RPMI8226 (cell line): ENCODE results near the gene TRAPPC3L.
A peak's percentile ranks its signal among the peaks of the same experiment; 100 is the strongest.

Source experiments
- DNase-seq: peaks from one replicate; pipeline ENCODE4 v3.0.0-alpha.2; 2015

Gene TRAPPC3L

DNA sequence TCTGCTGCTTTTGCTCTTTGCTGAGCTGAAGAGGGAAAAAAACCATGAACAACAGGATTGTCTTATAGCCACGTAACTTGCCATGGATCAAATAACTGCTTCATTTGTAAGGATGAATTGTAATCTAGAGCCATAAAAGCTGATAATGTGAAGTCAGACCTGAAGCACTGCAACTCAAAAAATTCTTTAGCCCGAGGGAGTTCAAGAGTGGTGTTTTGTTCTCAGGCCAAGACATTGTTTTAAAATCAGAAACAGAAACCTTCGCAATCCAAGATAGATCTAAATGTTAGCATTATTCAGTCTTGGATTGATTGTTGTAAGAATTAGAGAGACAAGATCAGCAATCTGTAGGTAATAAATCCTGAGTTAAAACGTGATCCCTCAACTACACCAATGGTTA, at the start of gene TRAPPC3L:
Gene TRAPPC3L (minus strand): TSS at position 34 of the 400 bp plus-strand sequence. CDS start 170 bp downstream, outside the sequence.
- DNase-seq = no peak

DNA sequence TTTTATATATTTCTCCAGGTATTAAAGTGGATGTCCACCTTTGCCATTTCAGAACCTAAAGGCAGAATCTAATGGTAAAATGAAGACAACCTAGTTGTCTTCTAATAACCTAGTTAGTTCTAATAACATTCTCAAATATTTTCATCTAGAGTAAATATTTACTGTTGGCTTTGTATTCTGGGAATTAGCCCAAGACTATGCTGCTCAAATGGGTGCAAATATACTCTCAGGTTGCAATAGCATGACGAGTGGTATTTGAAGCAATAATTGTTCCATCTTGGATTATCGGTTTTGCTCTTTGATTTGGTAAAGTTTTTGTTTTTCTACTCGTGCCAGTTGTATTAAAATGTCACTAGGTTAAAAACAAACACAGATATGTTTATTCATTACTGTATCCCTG, 49.8 kb upstream of the TRAPPC3L start:
- no peak for DNase-seq

DNA sequence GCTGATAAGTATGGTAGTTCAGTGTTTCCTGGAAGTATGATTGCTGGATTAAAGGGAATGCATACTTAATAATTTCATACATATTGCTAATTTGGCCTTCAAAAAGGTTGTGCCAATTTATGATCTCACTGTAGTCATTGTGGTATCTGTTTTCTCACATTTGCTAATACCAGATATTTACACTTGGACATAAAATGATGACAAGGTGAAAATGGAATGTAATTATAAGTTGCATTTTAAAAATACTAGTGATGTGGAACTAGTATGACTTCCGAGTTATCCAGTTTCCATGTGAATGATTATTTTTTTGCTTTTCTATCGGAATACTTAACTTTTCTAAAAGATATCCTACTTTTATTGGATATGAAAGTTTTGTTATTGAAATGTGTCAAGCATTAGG, 41.3 kb upstream of the TRAPPC3L start:
- no peak for DNase-seq

DNA sequence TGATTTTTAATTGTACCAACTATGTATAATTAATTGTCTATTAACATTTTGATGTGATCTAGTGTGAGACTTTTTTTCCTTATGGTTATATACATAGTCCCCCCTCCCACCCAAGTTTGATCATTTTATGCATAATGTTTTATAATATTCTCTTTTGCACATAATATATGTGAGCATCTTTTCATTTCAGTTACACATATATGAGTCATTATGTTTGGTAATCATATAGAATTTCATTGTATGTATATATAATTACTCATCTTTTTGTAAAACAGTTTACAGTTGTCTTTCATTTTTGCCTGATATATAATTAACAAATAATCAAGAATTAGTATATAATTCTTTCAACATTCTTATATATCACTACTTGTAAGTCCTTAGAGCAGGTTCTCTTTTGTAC, 40.8 kb upstream of the TRAPPC3L start:
- no peak for DNase-seq

DNA sequence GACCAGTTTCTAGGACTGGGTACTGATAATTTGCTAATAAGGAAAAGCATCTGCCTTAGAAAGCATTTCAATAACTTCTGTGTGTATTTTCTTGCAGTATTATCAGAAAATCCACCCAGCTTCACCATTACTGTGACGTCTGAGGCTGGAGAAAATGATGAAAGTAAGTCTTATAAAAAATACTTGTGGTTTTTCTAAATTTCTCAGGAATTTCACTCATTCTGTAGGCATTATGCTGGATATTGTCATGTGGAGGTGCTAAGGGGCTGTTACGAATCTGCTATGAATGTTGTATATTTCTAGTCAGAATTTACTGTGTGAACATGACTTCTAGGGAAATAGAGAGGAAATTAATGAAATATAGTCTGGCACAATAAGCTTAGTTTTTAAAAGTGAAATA, 34.7 kb upstream of the TRAPPC3L start:
- no peak for DNase-seq

DNA sequence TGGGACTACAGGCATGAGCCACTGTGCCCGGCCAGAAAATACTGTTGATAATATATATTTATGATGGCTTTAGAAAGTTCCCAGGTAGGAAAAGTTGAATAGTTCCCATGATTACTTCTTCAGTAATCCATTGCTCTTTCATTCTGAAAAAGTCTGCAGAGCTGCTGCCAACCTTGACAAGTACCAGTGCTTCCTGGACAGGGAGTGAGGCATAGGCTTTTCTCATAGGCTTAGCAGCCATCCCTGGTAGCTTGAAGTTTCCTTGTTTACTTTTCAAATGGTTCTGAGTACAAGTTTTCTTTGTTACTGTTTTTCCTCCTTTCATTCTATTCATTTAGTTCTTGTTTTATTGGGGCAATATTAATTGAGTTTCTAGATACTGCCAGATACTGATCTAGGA, 33.7 kb upstream of the TRAPPC3L start:
- no peak for DNase-seq

DNA sequence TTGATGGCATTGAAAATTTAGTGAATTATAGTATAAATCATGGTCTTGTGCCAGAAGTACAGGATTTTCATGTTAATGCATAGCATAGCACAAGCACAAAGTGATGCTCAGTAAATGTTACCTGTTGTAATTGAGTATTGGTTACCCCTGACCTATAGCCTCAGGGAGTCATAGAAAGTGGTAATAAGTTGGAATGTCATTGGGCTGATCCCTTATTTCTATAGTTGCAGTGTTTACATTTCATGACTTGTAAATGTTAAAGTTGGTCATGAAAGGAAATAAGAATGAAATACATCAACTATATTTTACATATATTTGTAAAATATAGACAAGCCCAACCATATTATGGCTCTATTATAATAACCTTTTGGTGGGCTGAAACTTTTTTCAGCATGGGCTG, 32.9 kb upstream of the TRAPPC3L start:
- DNase-seq = no peak

DNA sequence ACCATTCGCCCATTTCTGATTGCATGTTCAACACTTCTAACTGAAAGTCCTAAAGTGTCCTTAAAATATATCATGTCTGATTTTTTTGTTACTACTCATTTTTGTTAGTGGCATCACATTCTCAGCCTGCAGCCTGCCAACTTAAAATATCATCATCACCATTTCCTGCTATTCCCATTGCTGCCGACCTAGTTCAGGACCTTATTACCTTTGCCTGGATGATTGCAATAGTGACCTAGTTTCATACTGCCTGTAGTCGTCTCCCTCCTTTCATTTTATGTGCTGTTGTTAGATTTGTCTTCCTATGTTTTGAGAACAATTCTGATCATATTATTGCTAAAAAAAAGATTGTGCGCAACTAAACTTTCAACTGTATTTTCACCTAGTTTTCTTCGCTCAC, 32.0 kb upstream of the TRAPPC3L start:
- no peak for DNase-seq

DNA sequence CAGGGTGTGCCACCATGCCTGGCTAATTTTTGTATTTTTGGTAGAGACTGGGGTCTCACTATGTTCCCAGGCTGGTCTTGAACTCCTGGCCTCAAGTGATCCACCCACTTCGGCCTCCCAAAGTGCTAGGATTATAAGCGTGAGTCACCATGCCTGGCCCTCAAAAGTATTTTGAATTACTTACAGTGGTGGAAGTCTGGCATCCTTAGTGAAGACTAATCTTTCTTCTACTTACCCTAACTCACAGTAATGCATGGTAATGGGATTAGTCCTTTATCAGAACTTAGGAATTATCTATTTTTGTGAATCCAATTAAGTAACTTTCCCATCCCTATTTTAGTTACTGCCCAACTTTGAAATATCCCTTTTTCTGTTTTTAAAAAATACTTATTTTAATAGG, 29.7 kb upstream of the TRAPPC3L start:
- DNase-seq = no peak

DNA sequence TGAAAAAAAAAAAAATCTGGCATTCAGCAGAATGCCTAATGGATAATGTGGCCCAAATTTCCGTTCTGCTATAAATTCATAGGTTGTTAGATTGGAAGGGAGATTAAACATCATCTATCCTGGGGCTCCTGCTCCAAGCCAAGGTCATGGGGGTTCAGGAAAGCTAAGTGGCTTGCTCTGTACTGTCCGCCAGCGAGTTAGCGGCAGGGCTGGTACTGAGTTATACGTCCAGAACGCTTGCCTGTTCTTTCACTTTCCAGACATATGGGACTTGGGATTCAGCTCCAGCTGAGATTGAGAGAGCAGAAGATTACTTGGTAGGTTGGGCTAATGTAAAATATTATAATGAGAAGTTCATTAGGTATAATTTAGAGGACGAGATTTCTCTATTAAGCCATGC, 26.7 kb upstream of the TRAPPC3L start:
- DNase-seq = peak; percentile 47

DNA sequence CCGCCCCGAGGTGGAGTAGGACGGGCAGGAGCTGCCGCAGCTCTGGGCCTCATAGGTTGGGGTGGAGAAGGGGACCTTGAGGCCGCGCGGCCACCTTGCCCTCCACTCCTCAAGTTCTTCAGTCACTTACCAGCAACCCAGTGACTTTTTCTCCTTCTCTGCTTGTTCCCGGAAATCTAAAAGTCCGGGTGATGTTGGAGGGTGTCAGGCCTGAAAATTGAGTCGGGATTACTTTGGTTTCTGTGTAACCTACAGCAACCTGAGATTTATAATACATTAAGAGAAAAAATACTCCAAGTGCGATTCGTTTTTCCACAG, 26.2 kb upstream of the TRAPPC3L start:
- no peak for DNase-seq

DNA sequence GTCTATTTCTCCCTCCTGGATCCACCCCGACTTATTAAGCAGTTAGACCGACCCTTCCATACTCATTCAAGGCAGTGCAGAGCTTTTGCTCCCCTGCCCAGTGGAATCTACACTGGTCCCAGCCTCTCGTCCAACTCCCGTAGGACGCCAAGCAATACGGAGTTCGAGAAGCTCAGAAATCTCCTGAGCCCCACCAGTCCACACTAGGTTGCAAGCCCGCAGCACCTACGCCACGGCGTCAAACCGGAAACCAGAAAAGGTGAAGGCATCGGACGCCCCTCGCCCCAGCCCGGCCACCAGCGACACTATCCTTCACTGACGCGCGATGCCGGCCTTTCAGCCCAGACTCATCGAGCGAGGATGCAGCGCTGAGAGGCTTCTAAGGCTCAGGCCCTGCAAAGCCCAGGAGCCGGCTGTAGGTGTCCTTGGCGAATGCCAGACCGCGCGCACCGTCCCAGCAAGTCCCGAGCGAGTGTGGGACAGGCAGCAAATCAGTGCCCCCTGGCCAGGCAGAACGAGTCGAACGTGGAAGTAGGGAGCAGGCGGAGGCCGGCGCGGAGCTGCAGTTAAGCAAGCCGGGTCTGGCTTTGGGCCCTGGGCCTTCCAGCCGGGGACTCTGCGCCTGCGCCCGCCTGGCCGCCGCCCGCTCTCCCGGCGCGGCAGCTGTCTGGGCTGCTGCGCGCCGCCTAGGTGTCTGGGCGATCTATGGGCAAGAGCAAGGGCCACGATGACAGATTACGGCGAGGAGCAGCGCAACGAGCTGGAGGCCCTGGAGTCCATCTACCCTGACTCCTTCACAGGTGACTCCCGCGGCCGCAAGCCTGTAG, 25.6 kb upstream of the TRAPPC3L start, which contains the start of gene RWDD1:
Gene RWDD1 (plus strand): TSS at position 649 of the 827 bp plus-strand sequence. CDS start 79 bp downstream, at position 728.
- DNase-seq = peak; percentile 95

DNA sequence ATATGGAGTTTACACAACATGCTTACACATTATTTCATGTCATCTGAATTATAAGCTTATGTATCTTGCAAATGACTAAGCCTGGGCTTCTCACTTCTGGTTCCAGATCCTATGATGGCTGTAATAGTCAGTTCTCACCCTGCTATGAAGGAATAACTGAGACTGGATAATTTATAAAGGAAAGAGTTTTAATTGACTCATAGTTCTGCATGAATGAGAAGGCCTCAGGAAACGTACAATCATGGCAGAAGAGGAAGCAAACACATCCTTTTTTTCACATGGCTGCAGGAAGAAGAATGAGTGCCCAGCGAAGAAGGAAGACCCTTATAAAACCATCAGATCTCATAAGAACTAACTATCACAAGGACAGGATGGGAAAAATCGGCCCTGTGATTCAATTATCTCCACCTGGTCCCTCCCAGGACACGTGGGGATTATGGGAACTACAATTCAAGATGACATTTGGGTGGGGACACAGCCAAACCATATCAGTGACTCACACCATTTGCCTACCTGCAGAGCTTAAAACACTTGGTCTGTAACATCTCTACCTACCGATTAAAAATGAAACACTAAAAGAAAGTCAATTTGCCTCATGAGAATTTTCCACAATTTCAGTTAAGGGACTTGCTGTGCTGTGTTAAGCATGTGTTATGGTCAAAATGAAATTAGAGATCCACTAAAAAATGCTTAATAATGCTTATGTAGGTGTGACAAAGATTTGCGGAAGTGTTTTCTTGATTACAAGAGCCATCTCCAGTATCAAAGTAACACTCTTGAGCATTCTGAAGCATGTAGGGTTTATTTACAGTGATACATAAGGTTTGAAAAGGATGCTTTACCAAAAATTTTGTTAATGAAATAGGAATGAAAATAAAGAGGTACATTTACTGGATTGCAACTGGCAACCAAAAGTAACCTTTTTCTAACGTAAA, 23.6 kb upstream of the TRAPPC3L start:
- DNase-seq = no peak

DNA sequence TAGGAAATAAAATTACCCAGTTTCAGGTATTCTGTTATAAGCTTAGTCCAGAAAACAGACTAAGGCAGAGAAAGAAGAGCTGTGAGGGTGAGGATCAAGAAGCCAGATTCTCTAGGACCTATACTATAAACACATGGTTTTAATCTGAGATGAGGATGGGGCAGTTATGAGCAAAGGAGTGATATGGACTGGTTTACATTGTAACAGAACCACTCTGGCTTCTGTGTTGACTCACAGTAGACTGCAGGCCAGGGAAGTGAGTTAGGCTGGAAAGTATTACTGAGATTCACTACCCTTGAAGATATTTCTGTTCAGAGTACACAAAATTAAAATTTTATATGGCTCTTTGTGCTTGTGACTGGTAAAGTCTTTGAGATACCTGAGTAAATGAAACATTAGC, 22.6 kb upstream of the TRAPPC3L start:
- DNase-seq = no peak

DNA sequence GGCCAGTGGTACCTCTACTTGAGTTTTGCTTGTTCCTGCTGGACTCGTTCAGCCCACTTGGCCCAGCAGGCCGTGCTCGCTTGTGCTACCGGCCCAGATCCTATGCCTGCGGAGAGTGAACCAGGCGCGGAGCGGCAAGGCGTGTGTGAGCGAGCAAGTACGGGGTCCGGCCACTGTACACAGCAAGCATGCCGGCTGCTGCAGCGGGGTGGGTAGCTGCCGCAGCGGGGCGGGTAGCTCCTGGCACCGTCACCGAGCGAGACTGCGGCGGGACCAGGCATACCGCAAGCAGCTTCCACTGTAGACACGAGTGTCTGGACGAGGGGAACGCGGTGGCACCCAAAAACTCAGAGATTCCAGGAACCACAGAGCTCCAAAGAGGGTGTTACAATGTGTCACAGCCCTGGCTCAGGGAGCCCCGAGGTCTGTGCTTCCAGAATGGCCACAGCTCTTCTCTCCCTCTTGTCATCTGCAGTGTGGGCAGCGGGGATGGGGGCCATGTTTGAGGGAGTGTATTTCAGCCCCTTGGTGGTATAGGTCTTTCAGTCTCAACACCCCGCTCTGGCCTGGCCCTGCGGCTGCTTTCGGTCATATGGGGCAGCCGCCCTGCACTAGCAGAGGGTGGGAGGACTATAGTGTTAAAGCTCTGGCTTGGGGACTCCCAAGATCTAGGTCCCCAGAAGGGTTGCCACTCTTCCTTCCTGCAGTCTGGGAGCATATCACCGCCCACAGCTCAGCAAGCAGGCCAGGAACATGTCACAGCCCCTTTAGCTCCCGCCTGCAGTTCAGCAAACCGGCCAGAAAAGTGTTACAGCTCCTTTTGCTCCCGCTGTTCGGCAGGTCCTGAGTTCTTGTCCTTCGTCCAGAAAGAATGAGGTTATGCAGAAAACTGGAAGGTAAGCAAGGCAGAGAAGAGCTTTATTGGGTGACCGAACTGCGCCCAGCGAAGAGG, 19.7 kb upstream of the TRAPPC3L start:
- DNase-seq = no peak

DNA sequence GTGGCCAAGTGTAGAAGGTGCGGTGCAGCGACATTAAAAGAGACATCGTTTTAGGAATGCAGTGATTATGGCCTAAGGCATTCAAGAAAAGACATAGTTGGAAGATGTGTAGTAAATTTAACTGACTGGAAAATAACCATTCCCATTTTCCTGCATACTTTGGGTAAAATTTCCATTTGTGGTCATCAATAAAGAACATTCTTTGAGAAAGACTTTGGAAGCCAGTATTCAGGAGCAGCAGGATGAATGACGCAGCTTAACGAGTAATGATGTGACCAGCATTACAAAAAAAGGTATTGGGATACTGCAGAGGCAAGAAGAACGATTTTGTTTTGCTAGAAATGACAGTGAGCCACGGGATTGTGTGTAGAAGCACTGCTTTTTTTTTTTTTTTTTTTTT, 18.8 kb upstream of the TRAPPC3L start:
- no peak for DNase-seq

DNA sequence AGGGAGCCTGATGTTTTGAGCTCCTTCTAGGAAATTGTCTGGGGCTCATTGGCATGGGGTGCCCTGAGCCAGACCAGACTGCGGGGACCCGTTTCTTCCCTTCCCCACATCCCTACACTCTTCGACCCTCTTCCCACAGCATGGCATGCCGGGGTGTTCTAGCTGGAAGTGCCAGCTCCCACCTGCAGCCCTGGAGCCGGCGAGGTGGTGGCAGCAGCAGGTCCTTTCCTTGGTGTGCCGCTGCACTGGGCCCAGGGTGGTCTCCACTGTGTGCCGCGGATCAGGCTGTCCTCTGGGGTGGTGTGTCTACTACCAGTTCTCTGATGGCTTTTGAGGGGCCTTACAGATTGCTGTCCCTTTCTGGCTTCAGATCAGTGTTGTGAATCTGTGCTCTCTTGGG, 18.3 kb upstream of the TRAPPC3L start:
- DNase-seq = no peak

DNA sequence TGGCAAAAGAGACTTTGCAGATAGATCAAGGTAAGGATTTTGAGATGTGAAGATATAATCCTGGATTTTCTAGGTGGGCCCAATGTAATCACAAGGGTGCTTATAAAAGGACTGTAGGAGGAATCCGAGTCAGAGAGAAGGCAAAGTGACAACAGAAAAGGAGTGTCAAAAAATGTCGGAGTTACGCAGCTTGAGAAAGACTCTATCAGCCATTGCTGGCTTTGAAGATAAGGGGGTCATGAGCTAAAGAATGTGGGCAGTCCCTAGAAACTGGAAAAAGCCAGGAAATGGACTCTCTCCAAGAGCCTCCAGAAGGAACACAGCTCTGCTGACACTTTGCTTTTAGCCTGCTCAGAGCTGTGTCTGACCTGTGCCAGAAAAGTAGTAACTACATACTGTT, 17.1 kb upstream of the TRAPPC3L start:
- no peak for DNase-seq

DNA sequence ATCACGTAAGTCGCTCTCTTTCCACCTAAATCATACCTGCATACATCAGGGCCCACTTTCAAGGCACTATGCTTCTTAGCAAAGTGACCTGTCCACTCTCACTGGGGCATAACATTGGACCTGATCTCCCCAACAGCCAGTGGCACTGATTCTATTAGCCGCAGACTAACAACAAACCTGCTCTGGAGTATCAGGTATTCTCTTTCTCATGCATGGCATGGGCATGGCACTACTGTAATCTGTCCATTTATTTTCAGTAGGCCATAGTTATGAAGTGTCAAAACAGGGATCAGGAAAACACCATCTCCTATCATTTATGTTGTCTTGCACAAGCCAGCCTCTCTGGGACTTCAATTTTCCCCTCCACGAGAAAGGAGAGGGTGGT, 16.5 kb upstream of the TRAPPC3L start:
- DNase-seq = no peak

DNA sequence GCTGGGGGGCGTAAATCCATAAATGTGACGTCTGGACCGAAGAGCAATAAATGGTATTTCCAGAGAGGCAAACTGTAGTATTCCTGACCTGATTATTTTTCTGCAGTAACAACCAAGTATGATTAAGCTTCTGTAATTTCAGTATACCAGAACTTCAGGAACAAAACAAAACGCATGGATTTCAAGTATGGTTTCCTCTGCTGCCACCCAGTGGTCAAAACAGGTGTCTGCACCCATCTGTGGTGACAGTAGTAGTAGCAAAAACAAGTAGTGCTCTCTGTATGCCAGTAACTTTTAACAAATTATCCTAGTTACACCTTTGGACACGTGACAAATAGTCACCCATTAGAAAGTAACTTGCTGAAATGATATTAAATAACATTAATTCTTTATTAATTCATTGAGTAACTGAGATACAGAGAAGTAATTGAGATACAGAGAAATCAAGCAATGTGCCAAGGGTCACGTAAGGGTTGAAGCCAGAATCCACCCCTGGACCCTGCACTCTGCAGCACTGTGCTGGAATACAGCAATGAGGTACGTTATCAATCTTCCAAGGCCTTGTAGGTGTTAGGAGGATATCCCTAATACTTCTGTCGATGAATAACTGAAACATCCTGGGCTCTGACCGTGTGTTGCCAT, 16.0 kb upstream of the TRAPPC3L start:
- peak; percentile 58 for DNase-seq

DNA sequence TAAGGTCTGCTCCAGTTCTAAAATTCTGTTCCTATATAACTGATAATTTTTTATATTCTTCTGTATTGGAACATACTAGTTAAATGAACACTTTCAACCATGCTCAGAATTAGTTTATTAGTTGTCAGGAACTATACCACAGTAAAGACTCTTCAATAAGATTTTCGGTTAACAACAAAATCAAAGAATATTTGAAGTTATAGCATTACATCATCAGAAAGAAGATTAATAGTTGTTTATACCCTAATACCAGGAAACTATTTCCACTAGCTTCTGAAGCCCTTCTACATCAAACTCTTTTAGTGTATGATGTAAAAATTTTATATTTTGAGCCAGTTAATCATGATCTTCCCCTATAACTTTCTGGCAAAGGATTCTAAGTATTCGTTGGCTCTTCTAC, 14.6 kb upstream of the TRAPPC3L start:
- no peak for DNase-seq

DNA sequence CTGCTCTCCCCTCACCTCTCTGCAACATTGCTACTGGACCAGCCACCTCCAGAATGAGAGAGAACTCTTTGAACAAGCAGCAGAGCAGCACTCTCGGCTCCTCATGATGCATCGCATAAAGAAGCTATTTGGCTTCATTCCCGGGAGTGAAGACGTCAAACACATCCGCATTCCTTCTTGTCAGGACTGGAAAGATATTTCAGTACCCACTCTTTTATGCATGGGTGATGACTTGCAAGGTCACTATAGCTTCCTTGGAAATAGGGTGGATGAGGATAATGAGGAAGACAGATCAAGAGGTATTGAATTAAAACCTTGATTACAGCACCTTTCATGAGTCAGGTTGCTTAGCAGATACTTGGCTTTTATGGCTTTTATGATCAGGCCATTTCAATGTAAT, 12.4 kb upstream of the TRAPPC3L start:
- no peak for DNase-seq
